ENCODE results near the gene EID2B.

GRCh38 chr19:39492225-39492624, 40.4 kb downstream of the EID2B start:
- TF ChIP-seq CTCF (tag by site-specific recombination; IDR thresholded peaks at IDR 0.05) (no peak), ZNF221 (tag by site-specific recombination; IDR thresholded peaks at IDR 0.05; ENCODE audit: borderline replicate concordance) (no peak), ZNF155 (tag by site-specific recombination; IDR thresholded peaks at IDR 0.05) (no peak), ZNF416 (tag by site-specific recombination; IDR thresholded peaks at IDR 0.05) (no peak), ZNF335 (tag by site-specific recombination; conservative IDR thresholded peaks at IDR 0.05) (no peak), ZFP3 (tag by site-specific recombination; IDR thresholded peaks at IDR 0.05; ENCODE audit: low read depth) (no peak), YY2 (tag by site-specific recombination; IDR thresholded peaks at IDR 0.05) (no peak)
- TF ChIP-seq, protein P1, sequence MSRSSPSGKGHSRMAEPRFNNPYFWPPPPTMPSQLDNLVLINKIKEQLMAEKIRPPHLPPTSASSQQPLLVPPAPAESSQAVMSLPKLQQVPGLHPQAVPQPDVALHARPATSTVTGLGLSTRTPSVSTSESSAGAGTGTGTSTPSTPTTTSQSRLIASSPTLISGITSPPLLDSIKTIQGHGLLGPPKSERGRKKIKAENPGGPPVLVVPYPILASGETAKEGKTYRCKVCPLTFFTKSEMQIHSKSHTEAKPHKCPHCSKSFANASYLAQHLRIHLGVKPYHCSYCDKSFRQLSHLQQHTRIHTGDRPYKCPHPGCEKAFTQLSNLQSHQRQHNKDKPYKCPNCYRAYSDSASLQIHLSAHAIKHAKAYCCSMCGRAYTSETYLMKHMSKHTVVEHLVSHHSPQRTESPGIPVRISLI (tag by site-specific recombination; IDR thresholded peaks at IDR 0.05), result no peak
